GM12878 (cell line): ENCODE data around the gene TK2. TPM values are rescaled to one million over a fixed set of nuclear protein-coding genes. Genes with fewer than 3 reads are reported as not detected.

Experiments used
- ATAC-seq: fragments of 200-7000 bp; cut with Tn5 transposase; 3 replicates; pipeline ENCODE4 v1.9.1; 2020; ENCODE audit warnings: mild to moderate bottlenecking, moderate library complexity
- BruUV-seq: library from RNA; stranded (reverse); fragments of 400-500 nt; replicated peaks from 2 replicates; lab custom pipeline; 2021; lab: Mats Ljungman, UMichigan
- CTCF ChIA-PET: fragments of 300-600 bp; sonication (Branson Sonifier 250); formaldehyde crosslinking; extraction: SDS; loops from one replicate; lab custom pipeline; 2021; ENCODE audit warnings: inconsistent platforms; lab: Yijun Ruan, JAX
- POLR2A ChIA-PET: fragments of 350-600 bp; formaldehyde crosslinking; extraction: SDS; loops from one replicate; lab custom pipeline; 2021; ENCODE audit warnings: inconsistent platforms; lab: Charles Lee
- RAD21 ChIA-PET: fragments of 300-600 bp; sonication (Branson Sonifier 250); formaldehyde crosslinking; loops from one replicate; lab custom pipeline; 2023; ENCODE audit warnings: antibody characterized with exemption; ENCODE audit not compliant: unreplicated experiment; lab: Charles Lee
- SMC1A ChIA-PET: fragments of 300-600 bp; sonication (Branson Sonifier 250); formaldehyde crosslinking; loops from one replicate; lab custom pipeline; 2023; ENCODE audit not compliant: unreplicated experiment, uncharacterized antibody; lab: Charles Lee
- DNase-seq: peaks from one replicate; pipeline ENCODE4 v3.0.0-alpha.2; 2011; ENCODE audit warnings: low read depth, low spot score
- FAIRE-seq: peaks from 3 replicates; lab custom pipeline; 2011; peaks lifted over from hg19 to GRCh38; lab: Jason Lieb, UNC
- H2AFZ ChIP-seq: 2 replicates; pipeline ENCODE4 v1.6.0; 2011; ENCODE audit warnings: low read depth, low read length, control low read depth; ENCODE audit not compliant: control insufficient read depth
- H3K27ac ChIP-seq: 2 replicates; pipeline ENCODE4 v1.5.1; 2011; ENCODE audit warnings: control low read depth; ENCODE audit not compliant: control insufficient read depth, insufficient read depth
- H3K27me3 ChIP-seq, 2 experiments: replicated peaks in 1 of 2; 2 replicates each; pipeline versions ENCODE4 v1.6.0 to v1.6.1; 2011; ENCODE audit warnings: low read length in 1 of 2; ENCODE audit not compliant: control insufficient read depth in 2 of 2, insufficient read depth in 2 of 2
- H3K36me3 ChIP-seq, 2 experiments: 2 replicates each; pipeline ENCODE4 v1.5.1; 2011; ENCODE audit warnings: low read length in 1 of 2; ENCODE audit not compliant: control insufficient read depth in 2 of 2, insufficient read depth in 2 of 2
- H3K4me1 ChIP-seq: 2 replicates; pipeline ENCODE4 v1.6.1; 2011; ENCODE audit warnings: mild to moderate bottlenecking, low read length, moderate library complexity, mixed read lengths; ENCODE audit not compliant: control insufficient read depth, insufficient read depth
- H3K4me2 ChIP-seq: 2 replicates; pipeline ENCODE4 v1.6.0; 2011; ENCODE audit warnings: control low read depth; ENCODE audit not compliant: control insufficient read depth, insufficient read depth
- H3K4me3 ChIP-seq: fragments of 200-600 bp; sonication (generic); 2 replicates; pipeline ENCODE4 v1.5.1; 2016
- H3K79me2 ChIP-seq: 2 replicates; pipeline ENCODE4 v1.6.0; 2011; ENCODE audit warnings: low read length; ENCODE audit not compliant: control insufficient read depth, insufficient read depth
- H3K9ac ChIP-seq: 2 replicates; pipeline ENCODE4 v1.8.0; 2011; ENCODE audit warnings: low read length, control low read depth, mixed read lengths; ENCODE audit not compliant: control insufficient read depth, insufficient read depth
- H3K9me3 ChIP-seq: replicated peaks from 3 replicates; pipeline ENCODE4 v1.5.1; 2011; ENCODE audit warnings: mild to moderate bottlenecking, low read length; ENCODE audit not compliant: control insufficient read depth, insufficient read depth
- H4K20me1 ChIP-seq: 2 replicates; pipeline ENCODE4 v1.6.0; 2011; ENCODE audit not compliant: control insufficient read depth, insufficient read depth
- ASH2L ChIP-seq: fragments of 300-600, 200-600 bp; sonication (generic); IDR thresholded peaks from 2 replicates; pipeline ENCODE4 v1.6.1; 2017; ENCODE audit warnings: low read depth, mild to moderate bottlenecking, borderline replicate concordance
- GATAD2B ChIP-seq: fragments of 450-650 bp; conservative IDR thresholded peaks from 2 replicates; pipeline ENCODE4 v1.6.1; 2017; ENCODE audit warnings: low read depth, mild to moderate bottlenecking, moderate library complexity
- WGBS: methylation state at CpG from one replicate; pipeline ENCODE4 v1.1.6; 2016; ENCODE audit warnings: low lambda C conversion rate; ENCODE audit not compliant: insufficient replicate concordance, insufficient coverage; ENCODE audit errors: missing lambda C conversion rate; 5-methylcytosine and 5-hydroxymethylcytosine counted together
- in situ Hi-C: fragments of 300-500 bp; cut with MboI; formaldehyde crosslinking; loops from 9 replicates; pipeline ENCODE4 v1.14.3; 2018; ENCODE audit warnings: mixed read lengths
- intact Hi-C: fragments of 100-400 bp; cut with micrococcal nuclease; formaldehyde crosslinking; loops from one replicate; pipeline ENCODE4 v1.14.2; 2022; ENCODE audit not compliant: unreplicated experiment
- polyA plus RNA-seq, 11 experiments: library from polyadenylated mRNA; depleted of rRNA in 4 of 11; unstranded in 6 of 11; stranded (reverse) in 5 of 11; fragments of >200 nt; fragmentation: Nextera tagmentation in 4 of 11; fragmentation: Illumina TruSeq in 1 of 11; extraction: Ambion mirVana in 4 of 11; extraction: Trizol in 1 of 11; gene quantifications; 1 replicate in 1 of 11; 2 replicates in 10 of 11; pipeline versions ENCODE4 v1.2.1 to v1.2.3, GENCODE V29; 2011 to 2016; ENCODE audit warnings: inconsistent platforms in 2 of 11, missing spikeins in 2 of 11, low read depth in 1 of 11
- total RNA-seq, 4 experiments: library from RNA; depleted of rRNA in 3 of 4; stranded (reverse); fragments of >200 nt in 3 of 4; fragmentation: Illumina TruSeq in 1 of 4; extraction: Trizol in 1 of 4; gene quantifications; 2 replicates each; pipeline versions ENCODE4 v1.2.1 to v1.2.3, GENCODE V29; 2013 to 2021
- TF ChIP-seq, protein P1 (sequence below): fragments of 450-650 bp; IDR thresholded peaks from 2 replicates; pipeline ENCODE4 v1.6.1; 2017; ENCODE audit warnings: mild to moderate bottlenecking, moderate library complexity

Gene TK2
- total and polyA plus RNA-seq, 10 of the 15 experiments (the other 5 are each of a cell fraction or from before 2014, with no cell fraction given): 1.3 to 12.4 (median 3.0) TPM

DNA sequence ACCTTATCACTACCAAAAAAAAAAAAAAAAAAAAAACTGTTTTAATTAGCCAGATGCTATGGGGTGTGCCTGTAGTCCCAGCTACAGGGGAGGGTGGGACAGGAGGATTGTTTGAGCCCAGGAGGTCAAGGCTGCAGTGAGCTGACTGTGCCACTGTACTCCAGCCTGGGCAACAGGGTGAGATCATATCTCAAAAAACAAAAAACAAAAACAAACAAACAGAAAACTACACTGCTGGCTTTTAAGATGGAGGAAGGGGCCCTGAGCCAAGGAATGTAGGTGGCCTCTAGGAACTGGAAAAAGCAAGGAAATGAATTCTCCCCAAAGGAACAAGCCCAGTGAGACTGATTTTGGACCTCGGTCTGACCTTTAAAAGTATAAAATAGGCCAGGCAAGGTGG lies 61.4 kb downstream of the TK2 start (continued):
- TF ChIP-seq, protein P1, sequence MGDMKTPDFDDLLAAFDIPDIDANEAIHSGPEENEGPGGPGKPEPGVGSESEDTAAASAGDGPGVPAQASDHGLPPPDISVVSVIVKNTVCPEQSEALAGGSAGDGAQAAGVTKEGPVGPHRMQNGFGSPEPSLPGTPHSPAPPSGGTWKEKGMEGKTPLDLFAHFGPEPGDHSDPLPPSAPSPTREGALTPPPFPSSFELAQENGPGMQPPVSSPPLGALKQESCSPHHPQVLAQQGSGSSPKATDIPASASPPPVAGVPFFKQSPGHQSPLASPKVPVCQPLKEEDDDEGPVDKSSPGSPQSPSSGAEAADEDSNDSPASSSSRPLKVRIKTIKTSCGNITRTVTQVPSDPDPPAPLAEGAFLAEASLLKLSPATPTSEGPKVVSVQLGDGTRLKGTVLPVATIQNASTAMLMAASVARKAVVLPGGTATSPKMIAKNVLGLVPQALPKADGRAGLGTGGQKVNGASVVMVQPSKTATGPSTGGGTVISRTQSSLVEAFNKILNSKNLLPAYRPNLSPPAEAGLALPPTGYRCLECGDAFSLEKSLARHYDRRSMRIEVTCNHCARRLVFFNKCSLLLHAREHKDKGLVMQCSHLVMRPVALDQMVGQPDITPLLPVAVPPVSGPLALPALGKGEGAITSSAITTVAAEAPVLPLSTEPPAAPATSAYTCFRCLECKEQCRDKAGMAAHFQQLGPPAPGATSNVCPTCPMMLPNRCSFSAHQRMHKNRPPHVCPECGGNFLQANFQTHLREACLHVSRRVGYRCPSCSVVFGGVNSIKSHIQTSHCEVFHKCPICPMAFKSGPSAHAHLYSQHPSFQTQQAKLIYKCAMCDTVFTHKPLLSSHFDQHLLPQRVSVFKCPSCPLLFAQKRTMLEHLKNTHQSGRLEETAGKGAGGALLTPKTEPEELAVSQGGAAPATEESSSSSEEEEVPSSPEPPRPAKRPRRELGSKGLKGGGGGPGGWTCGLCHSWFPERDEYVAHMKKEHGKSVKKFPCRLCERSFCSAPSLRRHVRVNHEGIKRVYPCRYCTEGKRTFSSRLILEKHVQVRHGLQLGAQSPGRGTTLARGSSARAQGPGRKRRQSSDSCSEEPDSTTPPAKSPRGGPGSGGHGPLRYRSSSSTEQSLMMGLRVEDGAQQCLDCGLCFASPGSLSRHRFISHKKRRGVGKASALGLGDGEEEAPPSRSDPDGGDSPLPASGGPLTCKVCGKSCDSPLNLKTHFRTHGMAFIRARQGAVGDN: no peak
- no peak for TF ChIP-seq GATAD2B

DNA sequence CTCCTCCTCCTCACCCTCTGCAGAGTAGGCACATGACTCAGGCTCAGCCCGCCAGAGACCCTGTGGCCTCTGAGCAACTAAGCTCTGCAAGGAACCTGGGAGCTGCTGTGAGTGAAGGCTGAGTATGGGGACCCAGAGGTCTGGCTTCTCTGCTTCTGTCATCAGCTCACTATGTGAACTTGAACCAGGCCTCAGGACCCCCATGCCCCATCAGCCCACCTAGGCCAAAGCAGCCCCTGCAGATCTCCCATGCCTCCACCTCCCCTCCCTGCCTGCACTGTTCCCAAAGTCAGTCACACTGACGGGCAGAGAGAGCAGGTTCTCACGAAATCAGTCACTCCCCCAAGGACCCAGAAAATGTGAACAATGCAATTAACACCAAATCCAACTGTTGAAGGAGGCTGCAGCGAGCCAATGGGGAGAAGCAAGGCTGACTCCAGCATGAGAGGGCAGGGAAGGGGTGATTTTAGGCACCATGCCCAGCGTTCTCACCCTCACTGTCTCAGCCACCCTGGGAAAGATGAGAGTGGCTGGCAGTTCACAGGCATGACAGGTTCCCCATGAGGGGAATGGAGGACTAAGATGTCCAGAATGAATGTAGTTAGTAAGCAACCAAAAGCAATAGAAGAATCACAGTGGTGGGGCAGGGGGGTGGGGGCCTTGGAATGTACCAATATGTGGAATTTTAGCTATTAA lies 62.2 kb downstream of the TK2 start:
- no peak overlapping the region for H3K4me2 ChIP-seq
- WGBS: 20% methylated on average over 5 of the region's 5 CpGs
- in situ Hi-C loops: no loop called here

More for the DNA sequence above, 62.2 kb downstream of the TK2 start:
- no peaks in the 10 kb centered on the region; a peak in 1 of 4 replicates for H3K27me3 ChIP-seq
- DNase-seq (no peak), FAIRE-seq (no peak), ATAC-seq (no peak)
- ChIA-PET CTCF (interaction anchor here (0.7 to 10.4 kb wide), 8 partner anchors 21 to 136 kb away, joined by 3 to 118 read pairs (median 3); no protein-coding TSS in a partner anchor), SMC1A (interaction anchor here (0.9 to 1.4 kb wide), 4 partner anchors 25 to 119 kb away, joined by 3 to 6 read pairs (median 4); no protein-coding TSS in a partner anchor), POLR2A (interaction anchor here (0.5 to 1.2 kb wide), 3 partner anchors 18 to 77 kb away, joined by 3 to 9 read pairs (median 3); no protein-coding TSS in a partner anchor), RAD21 (interaction anchor here (0.8 to 1.8 kb wide), 4 partner anchors 12 to 130 kb away, joined by 3 to 5 read pairs (median 4); no protein-coding TSS in a partner anchor)
- TF ChIP-seq ASH2L: no peak
- intact Hi-C loops: no loop called here
- BruUV-seq: no TSS peak
- H3K79me2 ChIP-seq: no peaks in the 10 kb centered on the region
- H3K4me3 ChIP-seq: no peak overlapping the region
- no peaks in the 10 kb centered on the region for H4K20me1 ChIP-seq
- no peaks in the 10 kb centered on the region for H3K9me3 ChIP-seq
- H3K27ac ChIP-seq: no peak overlapping the region
- H3K36me3 ChIP-seq: no peaks in the 10 kb centered on the region
- H2AFZ ChIP-seq: no peak overlapping the region
- no peak overlapping the region for H3K9ac ChIP-seq
- H3K4me1 ChIP-seq: peaks cover 5% of the 10 kb centered on the region
